ENCODE measurements around the gene MAGEB17.

The MAGEB17 gene

GRCh38 chrX:16212024-16212423 lies 44.7 kb downstream of the MAGEB17 start:
- no peak for DNase-seq

- no peak for DNase-seq
Measured at GRCh38 chrX:16212436-16212835, 45.2 kb downstream of the MAGEB17 start.

GRCh38 chrX:16213961-16214360 lies 46.7 kb downstream of the MAGEB17 start:
- no peak for DNase-seq

GRCh38 chrX:16215660-16216059 lies 48.4 kb downstream of the MAGEB17 start:
- DNase-seq, result no peak
